K562 (cell line): ENCODE measurements around the gene DCUN1D4. TPM values are rescaled to one million over a fixed set of nuclear protein-coding genes. Genes with fewer than 3 reads are reported as not detected.

Experiments used
- ATAC-seq: fragments of 200-7000 bp; cut with Tn5 transposase; 3 replicates; pipeline ENCODE4 v1.9.1; 2020; ENCODE audit warnings: moderate library complexity
- BruUV-seq: library from RNA; stranded (reverse); fragments of 400-500 nt; replicated peaks from 2 replicates; lab custom pipeline; 2021; lab: Mats Ljungman, UMichigan
- CTCF ChIA-PET: fragments of 300-600 bp; formaldehyde crosslinking; extraction: SDS; loops from one replicate; lab custom pipeline; 2021; ENCODE audit warnings: low intra/inter-chr PET ratio; lab: Yijun Ruan, JAX
- POLR2A ChIA-PET: fragments of 300-600, 350-650 bp; sonication (Branson Sonifier 250); formaldehyde crosslinking; extraction: SDS; loops from one replicate; lab custom pipeline; 2021; ENCODE audit warnings: antibody characterized with exemption, inconsistent platforms; lab: Yijun Ruan, JAX
- DNase-seq, 4 experiments: peaks; one replicate each; pipeline versions ENCODE4 v3.0.0 to v3.0.0-alpha.2; 2011 to 2018; ENCODE audit warnings: low spot score in 3 of 4, mixed read lengths in 3 of 4; ENCODE audit errors: extremely low read depth in 1 of 4
- FAIRE-seq: peaks from 2 replicates; lab custom pipeline; 2011; peaks lifted over from hg19 to GRCh38; lab: Jason Lieb, UNC
- H2AFZ ChIP-seq: 2 replicates; pipeline ENCODE4 v1.6.0; 2011; ENCODE audit warnings: low read depth, low read length, control low read depth, inconsistent platforms
- H3K27ac ChIP-seq: fragments of 200-600 bp; 3 replicates; pipeline ENCODE4 v1.8.0; 2011; ENCODE audit warnings: low read depth, mild to moderate bottlenecking, control low read depth, inconsistent platforms, low read length, moderate library complexity, mixed read lengths; ENCODE audit errors: extremely low read depth
- H3K27me3 ChIP-seq, 2 experiments: fragments of 300-600 bp in 1 of 2; 2 replicates in 1 of 2; 3 replicates in 1 of 2; pipeline versions ENCODE4 v1.6.0 to v1.8.0; 2011; ENCODE audit warnings: inconsistent platforms in 2 of 2, low read length in 2 of 2, mild to moderate bottlenecking in 1 of 2, mixed read lengths in 1 of 2, moderate library complexity in 1 of 2; ENCODE audit not compliant: control insufficient read depth in 2 of 2, insufficient read depth in 2 of 2
- H3K36me3 ChIP-seq: fragments of 300-600 bp; 3 replicates; pipeline ENCODE4 v1.8.0; 2011; ENCODE audit warnings: mild to moderate bottlenecking, low read length, inconsistent platforms; ENCODE audit not compliant: control insufficient read depth, insufficient read depth
- H3K4me1 ChIP-seq, 2 experiments: fragments of 200-600 bp in 1 of 2; replicated peaks in 1 of 2; 2 replicates in 1 of 2; 3 replicates in 1 of 2; pipeline versions ENCODE4 v1.5.1 to v1.8.0; 2011; ENCODE audit warnings: inconsistent platforms in 2 of 2, low read length in 2 of 2, mild to moderate bottlenecking in 1 of 2, mixed read lengths in 1 of 2, moderate library complexity in 1 of 2; ENCODE audit not compliant: control insufficient read depth in 2 of 2, insufficient read depth in 2 of 2
- H3K4me2 ChIP-seq: 2 replicates; pipeline ENCODE4 v1.6.1; 2011; ENCODE audit warnings: low read length, control low read depth, inconsistent platforms, mixed read lengths; ENCODE audit not compliant: insufficient read depth
- H3K4me3 ChIP-seq: fragments of 200-600 bp; sonication (generic), shearing (Covaris generic); 2 replicates; pipeline ENCODE4 v1.5.1; 2016; ENCODE audit warnings: control low read depth, inconsistent platforms
- H3K79me2 ChIP-seq: fragments of 200-600 bp; 3 replicates; pipeline ENCODE4 v1.8.0; 2011; ENCODE audit warnings: low read length, inconsistent platforms; ENCODE audit not compliant: control insufficient read depth, insufficient read depth
- H3K9ac ChIP-seq, 2 experiments: 2 replicates each; pipeline versions ENCODE4 v1.6.0 to v1.6.1; 2011; ENCODE audit warnings: low read depth in 2 of 2, low read length in 2 of 2, control low read depth in 1 of 2, inconsistent platforms in 1 of 2, mild to moderate bottlenecking in 1 of 2, mixed read lengths in 1 of 2; ENCODE audit not compliant: insufficient read depth in 1 of 2
- H3K9me1 ChIP-seq: one replicate; pipeline ENCODE4 v1.6.0; 2011; ENCODE audit warnings: inconsistent platforms, mild to moderate bottlenecking, low read length, moderate library complexity; ENCODE audit not compliant: control insufficient read depth, insufficient read depth
- H3K9me3 ChIP-seq: replicated peaks from 2 replicates; pipeline ENCODE4 v1.5.1; 2011; ENCODE audit warnings: low read depth, low read length, inconsistent platforms; ENCODE audit not compliant: control insufficient read depth, insufficient read depth
- H4K20me1 ChIP-seq: replicated peaks from 2 replicates; pipeline ENCODE4 v1.6.1; 2011; ENCODE audit warnings: low read length, inconsistent platforms, mixed read lengths; ENCODE audit not compliant: control insufficient read depth, insufficient read depth
- ARID1B ChIP-seq: fragments of 450-650 bp; IDR thresholded peaks from 2 replicates; pipeline ENCODE4 v1.6.1; 2016; ENCODE audit warnings: antibody characterized with exemption, mild to moderate bottlenecking, inconsistent platforms
- CC2D1A ChIP-seq: fragments of 450-650 bp; IDR thresholded peaks from 2 replicates; pipeline ENCODE4 v1.6.1; 2017; ENCODE audit warnings: mild to moderate bottlenecking
- CHD1 ChIP-seq: fragments of 200-600 bp; sonication (generic); IDR thresholded peaks from one replicate; pipeline ENCODE4 v1.6.1; 2012; ENCODE audit warnings: mild to moderate bottlenecking, moderate library complexity, low read length, inconsistent platforms
- DNMT1 ChIP-seq: fragments of 450-650 bp; IDR thresholded peaks from 2 replicates; pipeline ENCODE4 v1.6.1; 2016; ENCODE audit warnings: antibody characterized with exemption, mild to moderate bottlenecking
- HIVEP1 ChIP-seq: fragments of 250-450 bp; sonication (Bioruptor Pico); IDR thresholded peaks from 2 replicates; pipeline ENCODE4 v1.4.0; 2020; ENCODE audit warnings: mild to moderate bottlenecking
- KAT2B ChIP-seq: IDR thresholded peaks from one replicate; pipeline ENCODE4 v1.6.1; 2012; ENCODE audit warnings: low read depth, mild to moderate bottlenecking, control low read depth, inconsistent platforms, low read length, moderate library complexity
- NFATC3 ChIP-seq: fragments of 450-650 bp; IDR thresholded peaks from 2 replicates; pipeline ENCODE4 v1.6.1; 2017; ENCODE audit warnings: mild to moderate bottlenecking
- OTX1 ChIP-seq: fragments of 450-650 bp; formaldehyde crosslinking; IDR thresholded peaks from 2 replicates; pipeline ENCODE4 v1.4.0; 2022; ENCODE audit warnings: mild to moderate bottlenecking
- PKNOX1 ChIP-seq: fragments of 450-650 bp; IDR thresholded peaks from 2 replicates; pipeline ENCODE4 v1.6.1; 2016
- SP1 ChIP-seq: sonication (generic); formaldehyde crosslinking; IDR thresholded peaks from 2 replicates; pipeline ENCODE4 v1.8.1; 2022; ENCODE audit warnings: mild to moderate bottlenecking, missing genetic modification reagents
- TRIM24 ChIP-seq, 2 experiments: fragments of 450-650 bp; IDR thresholded peaks; 2 replicates each; pipeline ENCODE4 v1.6.1; 2016
- ZNF561 ChIP-seq: fragments of 450-650 bp; formaldehyde crosslinking; conservative IDR thresholded peaks from 2 replicates; pipeline ENCODE4 v1.4.0; 2020; ENCODE audit warnings: mild to moderate bottlenecking, moderate library complexity
- in situ Hi-C: fragments of 300-500 bp; cut with MboI; formaldehyde crosslinking; loops from 4 replicates; pipeline ENCODE4 v1.15.0; 2018; ENCODE audit warnings: inconsistent platforms, mixed read lengths
- intact Hi-C: fragments of 100-400 bp; cut with micrococcal nuclease; formaldehyde crosslinking; loops from 2 replicates; pipeline ENCODE4 v1.14.2; 2022
- polyA plus RNA-seq, 8 experiments: library from polyadenylated mRNA; depleted of rRNA in 4 of 8; stranded (reverse) in 5 of 8; unstranded in 3 of 8; fragments of >200 nt; fragmentation: Nextera tagmentation in 2 of 8; fragmentation: Illumina TruSeq in 1 of 8; extraction: Ambion mirVana in 2 of 8; extraction: Trizol in 1 of 8; gene quantifications; 2 replicates each; pipeline versions ENCODE4 v1.2.1 to v1.2.3, GENCODE V29; 2011 to 2014; ENCODE audit warnings: inconsistent platforms in 1 of 8, missing spikeins in 1 of 8
- total RNA-seq, 7 experiments: library from RNA; depleted of rRNA in 6 of 7; stranded (reverse); fragments of >200 nt in 6 of 7; fragmentation: Illumina TruSeq in 2 of 7; extraction: Trizol in 2 of 7; gene quantifications; 2 replicates each; pipeline versions ENCODE4 v1.2.1 to v1.2.3, GENCODE V29; 2011 to 2021; ENCODE audit warnings: low replicate concordance in 1 of 7

Gene DCUN1D4
- total and polyA plus RNA-seq, 9 of the 15 experiments (the other 6 are each of a cell fraction or from before 2014, with no cell fraction given): 15.1 to 73.5 (median 23.0) TPM

- Histone ChIP-seq H3K9me1 (peaks cover 4% of the 10 kb centered on the region), H2AFZ (no peak overlapping the region), H3K27me3 (no peaks in the 10 kb centered on the region), H3K79me2 (peaks cover 100% of the 10 kb centered on the region), H3K27ac (no peak overlapping the region), H3K4me2 (no peak overlapping the region), H3K9ac (no peak overlapping the region), H3K36me3 (peaks cover 24% of the 10 kb centered on the region; the same call in 1 of the 3 replicates), H3K9me3 (no peaks in the 10 kb centered on the region), H3K4me1 (peaks cover 18 to 36% of the 10 kb centered on the region in 2 experiments; a peak in 4 of 5 replicates), H3K4me3 (no peak overlapping the region), H4K20me1 (peaks cover 18% of the 10 kb centered on the region)
- no peak for DNase-seq
- POLR2A ChIA-PET: interaction anchor here (1.4 kb wide), 1 partner anchor 9 kb away, joined by 3 read pairs; the partner anchor contains the start of gene DCUN1D4
- CTCF ChIA-PET: no interaction called here
- TF ChIP-seq ZNF561 (CRISPR knock-in tag) (no peak), SP1 (CRISPR knock-in tag) (no peak), DNMT1 (no peak), CC2D1A (no peak), TRIM24 (IDR thresholded peaks at IDR 0.05) (no peak), ARID1B (0 out of 2 replicates have a peak, but pooled peaks have one; percentile 0), CHD1 (no peak), OTX1 (CRISPR knock-in tag) (no peak), NFATC3 (no peak), KAT2B (no peak), PKNOX1 (0 out of 2 replicates have a peak, but pooled peaks have one; percentile 4), HIVEP1 (CRISPR knock-in tag) (no peak)
- intact Hi-C loops: no loop called here
- no peak for ATAC-seq
- FAIRE-seq: no peak
- no TSS peak for BruUV-seq
- in situ Hi-C loops: no loop called here
These were observed 9.0 kb downstream of the DCUN1D4 start for GRCh38 chr4:51851937-51852290.
